Trophoblast cell (in vitro differentiated cells and primary cell): ENCODE results near the gene CCNI.
A peak's percentile ranks its signal among the peaks of the same experiment; 100 is the strongest.

Source experiments
- DNase-seq, 2 donors: peaks; one replicate each; pipeline ENCODE4 v3.0.0-alpha.2; 2016
- H2AFZ ChIP-seq: 2 replicates; pipeline ENCODE4 v1.6.1; 2013; ENCODE audit warnings: low read length, moderate library complexity, mild to moderate bottlenecking; ENCODE audit not compliant: insufficient read depth, poor library complexity
- H2AK5ac ChIP-seq: 2 replicates; pipeline ENCODE4 v1.6.1; 2013; ENCODE audit warnings: mild to moderate bottlenecking, low read length
- H2BK120ac ChIP-seq: 2 replicates; pipeline ENCODE4 v1.6.1; 2013; ENCODE audit warnings: low read length, mild to moderate bottlenecking, moderate library complexity; ENCODE audit not compliant: insufficient read depth, poor library complexity
- H2BK12ac ChIP-seq: 2 replicates; pipeline ENCODE4 v1.6.1; 2013; ENCODE audit warnings: mild to moderate bottlenecking, low read length, moderate library complexity
- H2BK5ac ChIP-seq: 2 replicates; pipeline ENCODE4 v1.6.1; 2013; ENCODE audit warnings: low read length, low read depth, moderate library complexity, mild to moderate bottlenecking; ENCODE audit not compliant: poor library complexity
- H3K14ac ChIP-seq: 2 replicates; pipeline ENCODE4 v1.6.1; 2013; ENCODE audit warnings: mild to moderate bottlenecking, low read length
- H3K18ac ChIP-seq: 2 replicates; pipeline ENCODE4 v1.6.1; 2013; ENCODE audit warnings: mild to moderate bottlenecking, low read length
- H3K23ac ChIP-seq: 2 replicates; pipeline ENCODE4 v1.6.1; 2013; ENCODE audit warnings: low read length
- H3K27ac ChIP-seq: 2 replicates; pipeline ENCODE4 v1.5.1; 2013; ENCODE audit warnings: low read depth, mild to moderate bottlenecking, inconsistent platforms, low read length, moderate library complexity
- H3K27me3 ChIP-seq: 2 replicates; pipeline ENCODE4 v1.6.1; 2013; ENCODE audit warnings: inconsistent platforms, mild to moderate bottlenecking, low read length, moderate library complexity; ENCODE audit not compliant: insufficient read depth
- H3K36me3 ChIP-seq, 2 experiments: 1 replicate in 1 of 2; 2 replicates in 1 of 2; pipeline ENCODE4 v1.6.1; 2013; ENCODE audit warnings: low read length in 2 of 2, mild to moderate bottlenecking in 2 of 2, moderate library complexity in 1 of 2; ENCODE audit not compliant: insufficient read depth in 2 of 2, control insufficient read depth in 1 of 2
- H3K4ac ChIP-seq: 2 replicates; pipeline ENCODE4 v1.6.1; 2013; ENCODE audit warnings: low read depth, mild to moderate bottlenecking, low read length, moderate library complexity
- H3K4me1 ChIP-seq, 2 experiments: 1 replicate in 1 of 2; 2 replicates in 1 of 2; pipeline ENCODE4 v1.6.1; 2013; ENCODE audit warnings: low read length in 2 of 2, mild to moderate bottlenecking in 2 of 2, moderate library complexity in 1 of 2; ENCODE audit not compliant: insufficient read depth in 2 of 2, control insufficient read depth in 1 of 2
- H3K4me2 ChIP-seq: 2 replicates; pipeline ENCODE4 v1.6.1; 2013; ENCODE audit warnings: inconsistent platforms, mild to moderate bottlenecking, low read length, moderate library complexity
- H3K4me3 ChIP-seq: 2 replicates; pipeline ENCODE4 v1.5.1; 2013; ENCODE audit warnings: mild to moderate bottlenecking, low read depth, low read length, inconsistent platforms
- H3K79me1 ChIP-seq: one replicate; pipeline ENCODE4 v1.6.1; 2013; ENCODE audit warnings: low read length
- H3K79me2 ChIP-seq: 2 replicates; pipeline ENCODE4 v1.6.1; 2013; ENCODE audit warnings: low read length, mild to moderate bottlenecking; ENCODE audit not compliant: control insufficient read depth, insufficient read depth, poor library complexity
- H3K9ac ChIP-seq: 2 replicates; pipeline ENCODE4 v1.6.1; 2013; ENCODE audit warnings: mild to moderate bottlenecking, low read length
- H3K9me3 ChIP-seq: 2 replicates; pipeline ENCODE4 v1.6.1; 2013; ENCODE audit warnings: low read depth, mild to moderate bottlenecking, control low read depth, inconsistent platforms, low read length; ENCODE audit not compliant: insufficient read depth
- H4K12ac ChIP-seq: 2 replicates; pipeline ENCODE4 v1.6.1; 2013; ENCODE audit warnings: low read depth, mild to moderate bottlenecking, low read length, moderate library complexity
- H4K8ac ChIP-seq: 2 replicates; pipeline ENCODE4 v1.6.1; 2013; ENCODE audit warnings: low read depth, mild to moderate bottlenecking, low read length, moderate library complexity
- H4K91ac ChIP-seq: one replicate; pipeline ENCODE4 v1.6.1; 2013; ENCODE audit warnings: low read depth, mild to moderate bottlenecking, low read length, moderate library complexity
- WGBS: extraction: QIAGEN DNeasy Blood & Tissue Kit; methylation state at CpG from one replicate; pipeline ENCODE4 v1.1.7; 2013; ENCODE audit warnings: missing lambda C conversion rate; ENCODE audit not compliant: insufficient read length, insufficient coverage; ENCODE audit errors: extremely low coverage; 5-methylcytosine and 5-hydroxymethylcytosine counted together

Gene CCNI

GRCh38 chr4:77062856-77063255, 12.9 kb downstream of the CCNI start:
- H3K23ac ChIP-seq: no peak overlapping the region
- H3K27ac ChIP-seq: no peak overlapping the region
- H3K18ac ChIP-seq: no peak overlapping the region
- no peaks in the 10 kb centered on the region for H3K9me3 ChIP-seq
- no peak overlapping the region for H3K4ac ChIP-seq
- H3K14ac ChIP-seq: no peak overlapping the region
- H2BK120ac ChIP-seq: no peak overlapping the region
- peaks cover 0 to 1% of the 10 kb centered on the region in 2 experiments for H3K4me1 ChIP-seq
- no peak overlapping the region for H4K12ac ChIP-seq
- no peak overlapping the region for H2BK5ac ChIP-seq
- no peak overlapping the region for H2AK5ac ChIP-seq
- H3K36me3 ChIP-seq: peaks cover 22 to 24% of the 10 kb centered on the region in 2 experiments
- no peak overlapping the region for H4K8ac ChIP-seq
- no peak overlapping the region for H2BK12ac ChIP-seq
- H3K4me3 ChIP-seq: no peak overlapping the region
- H3K79me1 ChIP-seq: no peaks in the 10 kb centered on the region
- H3K9ac ChIP-seq: no peak overlapping the region
- H3K79me2 ChIP-seq: peaks cover 2% of the 10 kb centered on the region
- no peak overlapping the region for H3K4me2 ChIP-seq
- no peak overlapping the region for H4K91ac ChIP-seq
- DNase-seq: no peak
- no peaks in the 10 kb centered on the region for H3K27me3 ChIP-seq
- H2AFZ ChIP-seq: no peak overlapping the region

- H3K27ac ChIP-seq: no peak overlapping the region
- H3K4me1 ChIP-seq: no peaks in the 10 kb centered on the region
- no peak overlapping the region for H3K4me3 ChIP-seq
- H2BK120ac ChIP-seq: no peak overlapping the region
- H3K14ac ChIP-seq: no peak overlapping the region
- no CpG with 5 or more reads among the region's 3 CpGs for WGBS
- no peak overlapping the region for H3K4ac ChIP-seq
- H2AFZ ChIP-seq: no peak overlapping the region
- no peak overlapping the region for H3K4me2 ChIP-seq
- no peaks in the 10 kb centered on the region for H3K9me3 ChIP-seq
- no peak overlapping the region for H2BK12ac ChIP-seq
- no peaks in the 10 kb centered on the region for H3K27me3 ChIP-seq
- no peaks in the 10 kb centered on the region for H3K79me1 ChIP-seq
- H4K8ac ChIP-seq: no peak overlapping the region
- H3K36me3 ChIP-seq: peaks cover 16 to 20% of the 10 kb centered on the region in 2 experiments
- DNase-seq: peak in 1 of 2 donors; percentile 39
- no peak overlapping the region for H3K23ac ChIP-seq
- no peaks in the 10 kb centered on the region for H3K79me2 ChIP-seq
- no peak overlapping the region for H3K9ac ChIP-seq
- H2AK5ac ChIP-seq: no peak overlapping the region
- no peak overlapping the region for H4K12ac ChIP-seq
- no peak overlapping the region for H2BK5ac ChIP-seq
- H3K18ac ChIP-seq: no peak overlapping the region
- no peak overlapping the region for H4K91ac ChIP-seq
Observed at GRCh38 chr4:77052352-77052751, 23.4 kb downstream of the CCNI start.

DNA sequence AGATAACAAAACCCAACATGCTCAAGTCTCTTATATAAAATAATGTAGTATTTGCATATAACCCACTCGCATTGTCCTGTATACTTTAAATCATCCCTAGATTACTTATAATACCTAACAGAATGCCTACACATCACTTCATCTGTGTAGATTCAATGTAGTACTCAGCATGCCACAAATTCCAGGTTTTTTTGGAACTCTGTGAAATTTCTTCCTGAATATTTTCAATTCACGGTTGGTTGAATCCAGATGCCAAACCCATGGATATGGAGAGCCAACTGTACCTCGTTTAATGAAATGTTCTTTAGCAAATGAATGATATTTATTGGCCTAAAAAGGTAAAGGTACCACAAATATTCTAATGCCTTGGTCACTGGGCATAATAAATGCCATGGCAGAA, 24.8 kb downstream of the CCNI start:
- no CpG with 5 or more reads among the region's 3 CpGs for WGBS
- H4K91ac ChIP-seq: no peak overlapping the region

GRCh38 chr4:77047037-77047436, 28.8 kb downstream of the CCNI start:
- Histone ChIP-seq H3K9me3 (no peaks in the 10 kb centered on the region), H3K79me1 (no peaks in the 10 kb centered on the region), H3K36me3 (peaks cover 5 to 12% of the 10 kb centered on the region in 2 experiments), H3K4me3 (no peak overlapping the region), H3K27ac (no peak overlapping the region), H3K23ac (no peak overlapping the region), H2AFZ (no peak overlapping the region), H3K4ac (no peak overlapping the region), H3K18ac (no peak overlapping the region), H3K14ac (no peak overlapping the region), H3K4me2 (no peak overlapping the region), H3K27me3 (no peaks in the 10 kb centered on the region), H4K91ac (no peak overlapping the region), H2BK120ac (no peak overlapping the region), H3K9ac (no peak overlapping the region), H2BK12ac (no peak overlapping the region), H3K79me2 (no peaks in the 10 kb centered on the region), H3K4me1 (no peaks in the 10 kb centered on the region), H4K12ac (no peak overlapping the region), H4K8ac (no peak overlapping the region), H2AK5ac (no peak overlapping the region), H2BK5ac (no peak overlapping the region)
- peak in 1 of 2 donors; percentile 36 for DNase-seq

More for the DNA sequence above, 24.8 kb downstream of the CCNI start:
- no peak overlapping the region for H3K18ac ChIP-seq
- H3K4ac ChIP-seq: no peak overlapping the region
- H2BK12ac ChIP-seq: no peak overlapping the region
- no peak overlapping the region for H3K4me3 ChIP-seq
- no peak overlapping the region for H3K4me2 ChIP-seq
- no peak overlapping the region for H2AFZ ChIP-seq
- H3K79me2 ChIP-seq: no peaks in the 10 kb centered on the region
- no peak overlapping the region for H2BK5ac ChIP-seq
- H2AK5ac ChIP-seq: no peak overlapping the region
- no peaks in the 10 kb centered on the region for H3K79me1 ChIP-seq
- peaks cover 12 to 21% of the 10 kb centered on the region in 2 experiments for H3K36me3 ChIP-seq
- no peak overlapping the region for H2BK120ac ChIP-seq
- H3K9me3 ChIP-seq: no peaks in the 10 kb centered on the region
- no peak overlapping the region for H4K8ac ChIP-seq
- no peak overlapping the region for H3K14ac ChIP-seq
- no peak overlapping the region for H4K12ac ChIP-seq
- H3K23ac ChIP-seq: no peak overlapping the region
- H3K27me3 ChIP-seq: no peaks in the 10 kb centered on the region
- no peak overlapping the region for H3K27ac ChIP-seq
- H3K9ac ChIP-seq: no peak overlapping the region
- H3K4me1 ChIP-seq: no peaks in the 10 kb centered on the region
- no peak for DNase-seq
